AG09309 (cell line): ENCODE measurements around the gene FRY.

Source experiments
- DNase-seq: peaks from one replicate; pipeline ENCODE4 v3.0.0-alpha.2; 2010; ENCODE audit warnings: low read depth
- H3K4me3 ChIP-seq: 2 replicates; pipeline ENCODE4 v1.5.1; 2011; ENCODE audit warnings: mild to moderate bottlenecking, low read depth, low read length, moderate library complexity; ENCODE audit not compliant: control insufficient read depth
- CTCF ChIP-seq: IDR thresholded peaks from 2 replicates; pipeline ENCODE4 v1.5.1; 2011; ENCODE audit warnings: mild to moderate bottlenecking, low read depth, low read length, inconsistent platforms; ENCODE audit not compliant: insufficient read depth, control insufficient read depth; ENCODE audit errors: missing control alignments

Gene FRY

GRCh38 chr13:32212421-32212820 is 180.8 kb downstream of the FRY start:
- no peak overlapping the region for H3K4me3 ChIP-seq
- DNase-seq: peak; percentile 49
- TF ChIP-seq CTCF: no peak

GRCh38 chr13:32213626-32214025 is 182.1 kb downstream of the FRY start:
- TF ChIP-seq CTCF: no peak
- no peak overlapping the region for H3K4me3 ChIP-seq
- no peak for DNase-seq

DNA sequence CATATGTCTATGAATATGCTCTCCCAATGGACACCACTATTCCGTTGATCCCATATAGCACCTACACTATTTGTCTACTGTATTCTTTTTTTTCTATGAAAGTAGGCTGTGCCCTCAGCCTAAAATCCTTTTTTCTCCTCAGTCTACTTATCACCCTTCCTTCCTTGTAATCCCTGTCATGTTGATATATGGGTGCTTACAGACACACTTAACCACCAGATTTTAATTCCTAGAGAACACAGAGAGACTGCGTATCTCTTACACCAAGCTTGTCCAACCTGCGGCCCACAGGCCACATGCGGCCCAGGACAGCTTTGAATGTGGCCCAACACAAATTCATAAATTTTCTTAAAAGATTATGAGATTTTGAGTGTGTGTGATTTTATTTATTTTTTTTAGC is 182.5 kb downstream of the FRY start:
- TF ChIP-seq CTCF: no peak
- H3K4me3 ChIP-seq: no peak overlapping the region
- no peak for DNase-seq

GRCh38 chr13:32216281-32216680 is 184.7 kb downstream of the FRY start:
- no peak for DNase-seq
- TF ChIP-seq CTCF: no peak

DNA sequence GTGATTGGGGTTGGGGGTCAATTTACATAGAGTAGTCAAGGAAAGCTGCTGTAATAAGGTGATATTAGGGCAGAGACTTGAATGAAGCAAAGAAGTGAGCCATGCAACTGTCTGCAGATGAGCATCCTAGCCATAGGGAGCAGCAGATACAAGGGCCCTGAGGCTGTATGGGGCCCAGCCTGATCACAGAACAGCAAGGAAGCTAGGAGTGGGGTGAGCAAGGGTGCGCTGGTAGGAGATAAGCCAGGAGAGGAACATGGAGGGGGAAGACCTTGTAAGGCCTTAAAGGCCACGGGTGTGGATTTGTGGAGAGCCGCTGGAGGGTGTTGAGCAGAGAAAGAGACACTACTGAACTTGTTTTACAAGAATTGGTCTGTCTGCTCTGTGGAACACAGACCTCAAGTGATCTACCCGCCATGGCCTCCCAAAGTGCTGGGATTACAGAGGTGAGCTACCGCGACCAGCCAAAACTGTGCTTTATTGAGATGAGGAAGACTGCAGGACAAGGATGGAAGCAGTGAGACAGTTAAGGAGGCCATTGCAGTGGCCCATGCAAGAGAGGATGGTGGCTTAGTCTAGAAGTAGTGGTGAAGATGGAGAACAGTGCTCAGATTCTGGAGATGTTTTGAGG is 190.6 kb downstream of the FRY start:
- no peak for DNase-seq
- no peak for TF ChIP-seq CTCF

More at GRCh38 chr13:32216281-32216680, 184.7 kb downstream of the FRY start:
- H3K4me3 ChIP-seq: no peak overlapping the region

DNA sequence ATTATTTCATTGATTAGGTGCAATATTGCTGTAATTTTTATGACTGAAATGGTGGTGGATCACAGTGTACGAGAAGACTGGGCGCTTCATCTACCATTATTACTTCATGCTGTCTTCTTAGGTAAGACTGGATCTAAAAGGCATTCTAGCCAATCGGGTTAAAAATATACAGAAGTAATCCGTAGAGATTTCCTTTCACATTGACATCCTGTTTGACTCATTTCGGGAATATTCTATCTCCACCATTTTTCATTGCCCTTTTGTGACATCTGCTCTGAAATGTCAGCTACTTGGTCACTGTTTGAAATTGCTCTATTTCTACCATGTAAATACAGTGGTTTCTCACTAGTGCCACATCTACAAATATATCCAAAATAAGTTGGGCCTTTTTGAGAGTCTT is 193.3 kb downstream of the FRY start:
- DNase-seq: no peak
- TF ChIP-seq CTCF: no peak
- no peak overlapping the region for H3K4me3 ChIP-seq

More for the DNA sequence above, 190.6 kb downstream of the FRY start:
- no peak overlapping the region for H3K4me3 ChIP-seq
